Lower leg skin (tissue), 4 donors: ENCODE measurements around the gene FGF10. TPM values are rescaled to one million over a fixed set of nuclear protein-coding genes. Genes with fewer than 3 reads are reported as not detected.

Experiments used
- DNase-seq, 2 donors: peaks; one replicate each; pipeline ENCODE4 v3.0.0-alpha.2; 2019; ENCODE audit warnings: low spot score in 2 of 2
- H3K4me3 ChIP-seq: fragments of 200-600 bp; sonication (generic); 2 replicates; pipeline ENCODE4 v1.5.1; 2017; ENCODE audit warnings: mild to moderate bottlenecking, low read depth; ENCODE audit not compliant: poor library complexity, severe bottlenecking
- POLR2A ChIP-seq, 2 donors: fragments of 450-650 bp; IDR thresholded peaks; one replicate each; pipeline ENCODE4 v1.6.1; 2016 to 2017; ENCODE audit warnings: antibody characterized with exemption in 2 of 2, mild to moderate bottlenecking in 1 of 2, moderate library complexity in 1 of 2
- WGBS, 2 donors: methylation state at CpG; one replicate each; pipeline ENCODE4 v1.1.5; 2018; 5-methylcytosine and 5-hydroxymethylcytosine counted together
- intact Hi-C: fragments of 100-400 bp; cut with DNase I; formaldehyde crosslinking; loops from one replicate; pipeline ENCODE4 v1.15.0; 2023; ENCODE audit warnings: low total_unique reads
- total RNA-seq, 4 donors: library from RNA; depleted of rRNA; stranded (reverse); fragments of >200 nt; gene quantifications; one replicate each; pipeline ENCODE4 v1.1.0, GENCODE V29; 2016
- TF ChIP-seq, protein P1 (sequence below), 3 donors: fragments of 450-650 bp; IDR thresholded peaks; one replicate each; pipeline ENCODE4 v1.5.1; 2016; ENCODE audit warnings: antibody characterized with exemption in 3 of 3, mild to moderate bottlenecking in 3 of 3, moderate library complexity in 2 of 3

The FGF10 gene
- total RNA-seq, 4 donors from 2014 or later, result 0.17 to 3.8 (median 1.7) TPM

DNA sequence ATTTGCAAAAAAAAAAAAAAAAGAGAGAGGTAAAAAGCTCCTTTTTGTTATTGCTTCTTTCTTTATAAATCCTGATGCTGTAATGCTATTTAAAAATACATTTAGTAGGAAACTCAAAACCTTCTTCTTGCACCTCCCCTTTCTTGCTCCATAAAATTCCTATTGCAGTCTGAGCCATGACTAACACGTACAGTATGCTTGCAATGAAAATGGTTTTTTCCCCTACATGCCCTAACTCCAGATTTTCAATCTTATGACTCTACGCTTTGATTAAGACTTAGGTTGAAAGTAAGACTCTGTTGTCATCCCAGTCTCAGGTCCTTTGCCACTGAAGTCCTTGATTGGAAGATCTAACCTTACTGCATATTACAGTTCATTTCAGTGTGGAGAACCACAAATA, 23.9 kb downstream of the FGF10 start:
- intact Hi-C loops, result no loop called here
- WGBS, 2 donors, result 41 to 44% methylated on average over 2 of the region's 2 CpGs
- H3K4me3 ChIP-seq, result no peak overlapping the region
- no peak for TF ChIP-seq POLR2A (IDR thresholded peaks at IDR 0.05)
- TF ChIP-seq, protein P1, sequence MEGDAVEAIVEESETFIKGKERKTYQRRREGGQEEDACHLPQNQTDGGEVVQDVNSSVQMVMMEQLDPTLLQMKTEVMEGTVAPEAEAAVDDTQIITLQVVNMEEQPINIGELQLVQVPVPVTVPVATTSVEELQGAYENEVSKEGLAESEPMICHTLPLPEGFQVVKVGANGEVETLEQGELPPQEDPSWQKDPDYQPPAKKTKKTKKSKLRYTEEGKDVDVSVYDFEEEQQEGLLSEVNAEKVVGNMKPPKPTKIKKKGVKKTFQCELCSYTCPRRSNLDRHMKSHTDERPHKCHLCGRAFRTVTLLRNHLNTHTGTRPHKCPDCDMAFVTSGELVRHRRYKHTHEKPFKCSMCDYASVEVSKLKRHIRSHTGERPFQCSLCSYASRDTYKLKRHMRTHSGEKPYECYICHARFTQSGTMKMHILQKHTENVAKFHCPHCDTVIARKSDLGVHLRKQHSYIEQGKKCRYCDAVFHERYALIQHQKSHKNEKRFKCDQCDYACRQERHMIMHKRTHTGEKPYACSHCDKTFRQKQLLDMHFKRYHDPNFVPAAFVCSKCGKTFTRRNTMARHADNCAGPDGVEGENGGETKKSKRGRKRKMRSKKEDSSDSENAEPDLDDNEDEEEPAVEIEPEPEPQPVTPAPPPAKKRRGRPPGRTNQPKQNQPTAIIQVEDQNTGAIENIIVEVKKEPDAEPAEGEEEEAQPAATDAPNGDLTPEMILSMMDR (IDR thresholded peaks at IDR 0.05), result no peak
- DNase-seq, result no peak

DNA sequence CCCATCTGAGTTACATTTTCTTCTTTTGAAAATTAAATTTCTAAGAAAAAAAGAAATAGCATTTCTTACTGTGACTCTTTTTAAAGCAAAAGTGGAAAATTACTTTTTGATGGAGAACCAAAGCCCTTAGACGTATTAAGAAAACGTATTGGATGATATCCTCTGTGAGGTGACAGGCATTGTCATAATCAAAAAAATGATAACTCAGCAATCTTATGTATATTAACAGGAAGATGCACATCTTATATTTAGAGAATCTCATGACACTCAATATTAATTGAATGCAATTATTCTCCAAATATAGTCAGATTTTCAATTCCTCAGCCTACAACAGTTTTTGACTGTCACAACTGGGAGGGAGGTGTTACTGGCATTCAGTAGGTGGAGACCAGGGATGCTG, 25.1 kb downstream of the FGF10 start:
- TF ChIP-seq, protein P1 (IDR thresholded peaks at IDR 0.05), result no peak
- no peak for TF ChIP-seq POLR2A (IDR thresholded peaks at IDR 0.05)
- no peak overlapping the region for H3K4me3 ChIP-seq
- no peak for DNase-seq
- intact Hi-C loops, result no loop called here
- 87 to 90% methylated on average over 2 of the region's 2 CpGs for WGBS, 2 donors

DNA sequence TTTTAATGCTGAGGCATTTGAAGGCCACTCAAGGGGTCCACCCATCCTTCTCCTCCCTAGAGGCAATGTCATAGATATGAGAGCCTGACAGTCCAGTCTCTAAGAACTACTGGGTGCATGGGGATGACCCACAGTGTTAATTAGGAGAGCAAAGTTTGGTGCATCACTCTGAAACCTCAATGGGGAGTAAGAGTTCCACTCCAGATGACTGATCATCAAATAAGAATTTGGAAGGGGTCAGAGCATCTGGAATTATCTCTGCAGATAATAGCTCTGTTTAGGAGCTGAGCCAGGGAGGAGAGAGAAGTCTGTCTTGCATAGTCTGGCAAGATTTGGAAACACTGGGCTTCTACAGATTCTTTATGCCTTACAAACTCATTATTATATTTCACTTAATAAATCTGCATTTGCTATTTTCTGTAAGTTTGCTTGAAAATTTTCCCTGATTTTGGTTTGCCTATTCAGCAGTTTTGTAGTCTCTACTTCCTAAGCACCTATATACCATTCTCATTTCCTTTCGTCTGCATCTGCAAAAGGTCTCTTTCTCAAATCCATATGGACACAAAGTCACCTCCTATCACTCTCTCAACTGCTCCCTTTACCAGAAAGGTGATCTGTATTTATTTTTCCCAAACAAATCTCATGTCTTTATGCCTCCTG, 27.7 kb downstream of the FGF10 start:
- intact Hi-C loops, result no loop called here
- WGBS, 2 donors, result 88 to 97% methylated on average over 1 of the region's 1 CpG

DNA sequence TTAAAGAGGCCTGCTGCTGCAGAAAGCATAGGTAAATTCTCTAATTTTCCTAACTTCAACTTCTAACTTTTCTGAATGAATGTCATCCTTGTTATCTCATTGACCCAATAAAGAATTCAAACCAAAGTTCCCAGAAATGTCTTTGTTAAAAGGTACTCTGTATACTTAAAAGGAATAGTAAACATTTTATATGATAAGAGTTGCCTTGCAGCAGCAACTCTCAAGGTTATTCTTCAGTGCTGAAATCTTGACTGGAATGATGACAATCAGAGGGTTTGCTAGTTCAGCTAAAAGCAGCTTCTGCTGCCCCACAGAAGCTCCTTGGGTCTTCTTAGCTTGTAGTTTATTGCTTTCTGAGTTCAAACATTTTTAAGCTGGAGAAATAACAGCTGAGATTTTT, 28.3 kb downstream of the FGF10 start:
- TF ChIP-seq, protein P1 (IDR thresholded peaks at IDR 0.05), result no peak
- TF ChIP-seq POLR2A (IDR thresholded peaks at IDR 0.05), result no peak
- H3K4me3 ChIP-seq, result no peak overlapping the region
- DNase-seq, result no peak
- intact Hi-C loops, result no loop called here

More for the DNA sequence above, 27.7 kb downstream of the FGF10 start:
- DNase-seq, result no peak
- TF ChIP-seq, protein P1 (IDR thresholded peaks at IDR 0.05), result no peak
- TF ChIP-seq POLR2A (IDR thresholded peaks at IDR 0.05), result no peak
- no peak overlapping the region for H3K4me3 ChIP-seq

DNA sequence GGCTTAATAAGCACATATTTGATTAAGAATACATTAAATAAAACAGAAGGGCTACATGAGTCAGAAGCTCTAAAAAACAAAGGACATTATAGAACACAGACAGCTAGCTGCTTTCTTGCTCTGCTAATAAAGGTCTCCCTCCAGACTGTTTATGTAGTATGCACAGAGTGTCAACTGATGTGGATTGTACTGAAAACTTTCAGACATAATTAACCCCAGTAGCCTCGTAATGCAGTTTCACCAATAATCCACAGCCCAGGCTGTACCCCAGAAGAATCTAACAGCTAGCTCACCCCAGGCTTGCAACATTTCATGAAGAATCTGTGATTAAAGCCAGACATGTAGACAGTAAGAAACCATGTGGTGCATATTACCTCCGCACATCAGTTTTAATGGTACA, 30.8 kb downstream of the FGF10 start:
- H3K4me3 ChIP-seq, result no peak overlapping the region
- DNase-seq, result no peak
- 79 to 93% methylated on average over 2 of the region's 2 CpGs for WGBS, 2 donors
- no peak for TF ChIP-seq POLR2A (IDR thresholded peaks at IDR 0.05)
- TF ChIP-seq, protein P1 (IDR thresholded peaks at IDR 0.05), result no peak
- intact Hi-C loops, result no loop called here

DNA sequence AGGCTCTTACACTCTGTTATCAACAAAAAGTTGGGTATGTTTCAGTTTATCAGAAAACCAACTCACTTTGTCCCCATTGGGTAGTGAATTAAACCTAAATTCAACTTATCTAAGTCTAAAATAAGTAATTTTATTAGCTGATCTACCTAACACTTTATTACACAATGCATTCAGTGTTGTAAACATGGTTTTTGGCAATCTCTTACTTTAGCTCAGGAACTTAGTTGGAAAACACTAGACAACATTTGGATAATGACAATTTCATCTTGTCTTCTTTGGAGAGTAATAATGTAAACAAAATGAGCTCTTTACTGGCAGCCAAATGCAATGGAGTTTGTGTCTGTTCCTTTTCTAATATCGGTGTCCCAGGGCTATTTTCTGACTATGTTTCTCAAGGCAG, 33.0 kb downstream of the FGF10 start:
- no peak for DNase-seq
- no peak overlapping the region for H3K4me3 ChIP-seq
- TF ChIP-seq, protein P1 (IDR thresholded peaks at IDR 0.05), result no peak
- TF ChIP-seq POLR2A (IDR thresholded peaks at IDR 0.05), result no peak
- intact Hi-C loops, result no loop called here
- 66 to 76% methylated on average over 1 of the region's 1 CpG for WGBS, 2 donors
